Measurements from ENCODE around the gene NOL9. TPM values are rescaled to one million over a fixed set of nuclear protein-coding genes. Genes with fewer than 3 reads are reported as not detected.

The NOL9 gene
- total RNA-seq, 3 donors from 2014 or later (not counting 1 experiment from before 2014, with no cell fraction given): 40.7 to 53.3 (median 52.0) TPM

DNA sequence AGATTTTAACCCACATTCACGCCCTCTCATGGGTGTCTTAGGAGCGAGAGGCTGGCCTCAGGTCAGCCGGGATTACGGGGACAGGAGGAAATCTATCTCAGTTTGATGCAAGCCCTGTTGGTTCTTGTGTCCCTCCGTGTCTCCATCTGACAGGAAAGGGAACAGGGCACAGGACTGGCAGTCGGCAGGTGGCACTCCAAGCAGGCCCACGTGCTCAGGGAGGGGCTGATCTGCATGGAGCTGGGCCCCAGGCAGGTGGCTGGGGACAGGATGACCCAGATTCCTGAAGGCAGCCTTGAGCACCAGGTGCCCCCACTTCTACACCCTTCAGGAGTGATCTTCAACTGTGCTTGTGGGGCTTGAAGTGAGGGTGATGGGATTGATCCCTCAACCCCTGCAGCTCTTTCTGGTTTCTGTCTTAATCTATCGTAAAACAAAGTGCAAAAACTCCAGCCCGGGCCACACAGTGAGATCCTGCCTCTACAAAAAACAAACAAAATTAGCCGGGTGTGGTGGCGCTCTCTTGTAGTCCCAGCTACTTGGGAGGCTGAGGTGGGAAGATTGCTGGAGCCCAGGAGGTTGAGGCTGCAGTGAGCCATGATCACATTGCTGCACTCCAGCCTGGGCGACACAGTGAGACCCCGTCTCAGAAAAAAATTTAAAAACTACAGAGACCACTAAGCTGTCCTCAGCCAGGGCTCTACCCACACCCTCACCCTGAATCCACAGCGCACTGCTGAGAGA, 71.1 kb downstream of the NOL9 start:
- intact Hi-C loops (cut with micrococcal nuclease): no loop called here
- Mint-ChIP-seq H3K4me1 (peaks cover 0 to 15% of the 10 kb centered on the region in 2 donors), H3K27me3 (ENCODE audit: low read depth in 2 of 2) (peaks cover 22 to 32% of the 10 kb centered on the region in 2 donors), H3K27ac (no peak overlapping the region), H3K36me3 (no peaks in the 10 kb centered on the region), H3K4me3 (no peak overlapping the region), H3K9me3 (no peaks in the 10 kb centered on the region)
- ATAC-seq (no peak), DNase-seq (no peak)
- H3K27ac ChIP-seq (ENCODE audit: low read length): no peak overlapping the region
- no peak for TF ChIP-seq CTCF (IDR thresholded peaks at IDR 0.05)
- H3K36me3 ChIP-seq (ENCODE audit: control insufficient read depth, insufficient read depth, low read length): no peaks in the 10 kb centered on the region
- no peaks in the 10 kb centered on the region for H3K9me3 ChIP-seq (ENCODE audit: control insufficient read depth, insufficient read depth, low read length)
- no peak overlapping the region for H3K4me3 ChIP-seq (ENCODE audit: low read length)
- WGBS (ENCODE audit: insufficient coverage): 82% methylated on average over 14 of the region's 14 CpGs
- peaks cover 22% of the 10 kb centered on the region for H3K27me3 ChIP-seq (ENCODE audit: control insufficient read depth, insufficient read depth, low read length)
- H3K4me1 ChIP-seq (ENCODE audit: control insufficient read depth, insufficient read depth, low read length): peaks cover 10% of the 10 kb centered on the region

GRCh38 chr1:6481820-6482219, 72.5 kb downstream of the NOL9 start:
- TF ChIP-seq CTCF (IDR thresholded peaks at IDR 0.05): no peak
- Histone ChIP-seq H3K27ac (ENCODE audit: low read length) (no peak overlapping the region), H3K27me3 (ENCODE audit: control insufficient read depth, insufficient read depth, low read length) (peaks cover 22% of the 10 kb centered on the region), H3K4me3 (ENCODE audit: low read length) (no peak overlapping the region), H3K9me3 (ENCODE audit: control insufficient read depth, insufficient read depth, low read length) (no peaks in the 10 kb centered on the region), H3K4me1 (ENCODE audit: control insufficient read depth, insufficient read depth, low read length) (peaks cover 10% of the 10 kb centered on the region), H3K36me3 (ENCODE audit: control insufficient read depth, insufficient read depth, low read length) (no peaks in the 10 kb centered on the region)
- H3K9me3 Mint-ChIP-seq: no peaks in the 10 kb centered on the region
- intact Hi-C loops (cut with micrococcal nuclease): no loop called here
- WGBS (ENCODE audit: insufficient coverage): 90% methylated on average over 5 of the region's 5 CpGs
- ATAC-seq (no peak), DNase-seq (no peak)
- no peaks in the 10 kb centered on the region for H3K36me3 Mint-ChIP-seq
- H3K4me1 Mint-ChIP-seq: peaks cover 0 to 15% of the 10 kb centered on the region in 2 donors
- H3K27ac Mint-ChIP-seq: no peak overlapping the region
- no peak overlapping the region for H3K4me3 Mint-ChIP-seq
- peaks cover 15 to 26% of the 10 kb centered on the region in 2 donors for H3K27me3 Mint-ChIP-seq (ENCODE audit: low read depth in 2 of 2)

DNA sequence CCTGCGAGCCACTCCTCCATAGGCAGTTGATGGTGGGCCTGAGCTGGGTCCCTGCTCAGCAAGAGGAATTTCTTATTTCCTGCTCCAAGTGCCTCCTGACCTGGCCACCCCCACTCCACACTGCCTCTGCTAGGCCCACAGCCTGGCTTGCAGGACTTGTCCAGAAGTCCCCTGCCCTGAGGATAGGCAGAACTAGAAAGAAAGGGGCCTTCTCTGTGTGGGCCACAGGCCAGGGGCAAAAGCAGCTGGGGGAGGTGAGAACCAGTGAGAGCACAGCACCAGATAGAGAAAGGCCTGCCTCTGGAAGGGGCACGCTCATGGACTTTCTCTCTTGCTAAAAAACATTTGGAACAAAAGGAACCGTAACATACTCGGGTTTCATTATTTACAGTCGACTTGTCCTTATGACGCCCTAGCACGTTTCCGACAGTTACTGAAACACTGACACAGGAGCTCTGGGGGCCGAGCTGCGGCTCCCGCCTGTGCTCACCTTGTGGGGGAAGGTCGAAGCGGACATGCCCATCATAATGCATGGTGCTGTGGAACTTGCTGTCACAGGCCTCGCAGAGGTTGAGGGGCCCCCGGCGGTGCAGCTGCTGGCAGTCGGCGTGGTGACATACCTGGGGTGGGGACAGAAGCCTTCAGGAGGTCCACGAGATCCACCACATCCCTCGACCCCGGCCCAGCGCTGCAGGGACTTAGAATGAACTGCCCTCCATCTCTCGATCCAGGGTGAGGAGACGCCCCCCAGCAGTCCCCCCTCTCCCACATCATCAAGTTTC, 77.1 kb downstream of the NOL9 start:
- Mint-ChIP-seq H3K4me3 (no peak overlapping the region), H3K36me3 (no peaks in the 10 kb centered on the region), H3K9me3 (no peaks in the 10 kb centered on the region), H3K27me3 (ENCODE audit: low read depth in 2 of 2) (peaks cover 4 to 14% of the 10 kb centered on the region in 2 donors), H3K27ac (no peak overlapping the region), H3K4me1 (peaks cover 0 to 7% of the 10 kb centered on the region in 2 donors)
- peaks cover 2% of the 10 kb centered on the region for H3K27me3 ChIP-seq (ENCODE audit: control insufficient read depth, insufficient read depth, low read length)
- H3K36me3 ChIP-seq (ENCODE audit: control insufficient read depth, insufficient read depth, low read length): no peaks in the 10 kb centered on the region
- 91% methylated on average over 24 of the region's 24 CpGs for WGBS (ENCODE audit: insufficient coverage)
- H3K4me3 ChIP-seq (ENCODE audit: low read length): no peak overlapping the region
- DNase-seq (no peak), ATAC-seq (no peak)
- H3K27ac ChIP-seq (ENCODE audit: low read length): no peak overlapping the region
- H3K4me1 ChIP-seq (ENCODE audit: control insufficient read depth, insufficient read depth, low read length): peaks cover 6% of the 10 kb centered on the region
- H3K9me3 ChIP-seq (ENCODE audit: control insufficient read depth, insufficient read depth, low read length): no peaks in the 10 kb centered on the region
- no peak for TF ChIP-seq CTCF (IDR thresholded peaks at IDR 0.05)
- intact Hi-C loops (cut with micrococcal nuclease): no loop called here

Measured in natural killer cell (primary cell).